GM03348 (cell line): ENCODE data around the gene SNX30.

ENCODE experiments used
- DNase-seq: peaks from one replicate; pipeline ENCODE4 v3.0.0; 2012; ENCODE audit warnings: low spot score

Gene SNX30

GRCh38 chr9:112858625-112859147 is 108.1 kb downstream of the SNX30 start:
- DNase-seq = peak; percentile 24

- DNase-seq = no peak
Observed at GRCh38 chr9:112860451-112860850, 109.9 kb downstream of the SNX30 start.

DNA sequence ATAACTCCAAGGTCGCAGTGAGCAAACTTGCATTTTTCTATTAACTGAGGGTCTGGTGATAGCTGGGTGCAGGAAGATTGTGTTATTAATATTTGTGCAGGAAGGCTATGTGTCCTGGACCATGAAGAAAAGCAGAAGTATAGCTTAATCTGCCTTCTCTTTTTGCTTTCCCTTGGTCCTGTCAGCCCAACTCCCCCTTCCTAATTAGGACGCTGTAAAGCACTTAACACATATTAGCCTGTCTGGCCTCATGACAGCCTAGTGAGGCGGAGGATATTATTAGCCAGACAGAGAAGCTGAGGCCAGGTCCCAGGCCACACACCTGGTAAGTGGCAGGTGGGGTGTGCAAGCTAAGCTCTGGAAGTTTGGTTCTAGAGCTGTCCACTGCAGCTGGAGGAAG is 110.6 kb downstream of the SNX30 start:
- DNase-seq = no peak

DNA sequence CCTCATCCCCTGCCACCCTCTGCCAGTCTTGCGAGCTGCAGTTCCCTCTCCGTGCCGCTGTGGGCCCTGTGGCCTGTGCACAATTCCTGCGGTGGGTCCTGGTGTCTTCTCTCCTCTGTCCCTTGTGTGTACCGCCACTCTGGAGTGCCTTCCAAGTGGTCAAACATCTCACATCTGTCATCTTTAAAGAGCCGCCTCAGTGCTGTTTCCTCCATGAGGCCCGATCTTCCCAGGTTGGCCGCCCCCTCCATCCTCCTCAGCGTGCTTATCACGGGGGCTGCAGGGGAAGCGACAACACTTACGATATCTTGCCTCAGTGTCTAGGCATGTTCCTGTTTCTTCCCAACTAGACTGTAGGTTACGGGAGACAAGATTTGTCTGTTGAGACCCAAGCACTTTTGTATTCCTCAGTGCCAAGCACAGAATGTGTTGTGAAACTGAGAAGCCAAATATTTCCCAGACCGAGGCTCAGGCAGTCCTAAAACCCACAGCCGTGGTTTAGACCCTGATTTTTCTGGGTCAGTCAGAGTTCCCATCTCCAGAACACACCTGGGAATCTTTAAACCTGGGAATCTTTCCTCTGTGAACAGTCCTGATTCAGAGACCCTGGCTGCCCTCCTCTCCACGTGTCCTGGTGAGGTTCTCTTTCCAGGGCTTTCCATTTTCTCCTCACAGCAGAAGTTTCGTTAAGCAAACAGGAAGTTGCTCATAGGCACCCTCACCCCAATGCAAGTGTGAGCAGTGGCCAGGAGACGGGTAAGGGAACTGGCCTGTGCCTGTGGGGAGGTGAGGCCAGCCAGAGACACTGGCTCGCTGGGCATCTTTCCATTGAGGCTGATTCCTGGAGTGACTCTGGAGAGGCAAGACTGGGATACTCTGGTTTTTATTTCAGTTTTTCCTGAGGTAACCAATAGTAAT is 111.3 kb downstream of the SNX30 start:
- no peak for DNase-seq

DNA sequence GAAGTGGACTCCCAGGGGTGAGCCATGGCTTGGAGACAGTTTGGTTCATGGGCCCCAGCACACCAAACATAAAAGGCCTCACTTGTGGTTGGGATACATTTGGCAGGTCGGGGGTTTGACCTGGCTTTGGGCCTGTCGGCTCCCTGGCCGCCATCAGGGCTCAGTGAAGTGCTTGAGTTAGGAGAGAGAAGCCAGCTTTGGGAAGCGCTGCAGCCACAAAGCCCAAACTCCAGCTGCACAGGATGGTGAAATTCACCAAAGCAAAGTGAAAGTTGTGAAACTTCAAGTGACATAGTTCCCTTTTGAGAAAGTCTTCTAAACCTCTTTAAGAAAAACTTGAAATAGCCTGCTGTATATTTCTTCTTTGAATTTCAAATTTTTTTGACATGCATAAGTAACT is 112.7 kb downstream of the SNX30 start:
- peak; percentile 42 for DNase-seq

DNA sequence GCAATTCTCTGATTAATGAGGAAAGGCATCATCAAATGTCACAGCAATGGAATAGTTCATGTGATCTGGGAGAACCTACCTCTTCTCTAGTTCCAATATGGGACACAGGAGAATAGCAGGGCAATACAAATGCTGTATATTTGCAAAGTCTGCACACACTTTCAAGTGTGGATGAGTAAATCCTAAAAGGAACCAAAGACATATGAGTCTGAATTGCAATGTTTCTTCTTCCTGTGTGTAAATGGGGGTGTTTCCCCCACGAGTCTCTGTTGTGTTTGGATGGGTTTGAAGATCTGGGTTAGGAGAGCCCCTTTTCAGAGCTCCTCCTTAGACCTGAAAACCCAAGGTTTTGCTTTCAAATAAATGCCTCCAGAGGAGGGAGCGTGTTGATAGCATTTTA is 113.2 kb downstream of the SNX30 start:
- DNase-seq = no peak

DNA sequence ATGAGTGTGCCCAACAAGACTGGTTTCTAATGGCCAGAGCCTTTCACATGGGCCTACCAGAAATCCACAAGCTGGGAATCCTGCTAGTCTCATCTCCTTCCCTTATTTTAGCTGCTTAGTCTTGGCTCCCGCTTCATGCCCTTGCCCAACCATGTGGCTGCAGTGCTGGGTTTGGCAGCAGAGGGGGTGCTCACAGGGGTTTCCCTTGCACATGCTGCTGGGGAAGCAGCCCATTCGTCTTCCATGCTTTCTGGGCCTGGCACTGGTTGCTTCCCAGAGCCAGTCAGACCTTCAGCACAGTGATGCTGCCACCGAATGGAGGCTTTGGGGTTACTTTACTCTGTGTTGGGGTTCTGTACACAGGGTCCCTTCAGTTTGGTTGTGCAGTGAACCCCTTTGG is 113.8 kb downstream of the SNX30 start:
- DNase-seq = no peak

GRCh38 chr9:112864982-112865381 is 114.4 kb downstream of the SNX30 start:
- no peak for DNase-seq

- no peak for DNase-seq
Observed at GRCh38 chr9:112866662-112867274, 116.2 kb downstream of the SNX30 start.

GRCh38 chr9:112867275-112867991 is 116.9 kb downstream of the SNX30 start:
- peak; percentile 83 for DNase-seq

GRCh38 chr9:112868461-112868860 is 117.9 kb downstream of the SNX30 start:
- no peak for DNase-seq

DNA sequence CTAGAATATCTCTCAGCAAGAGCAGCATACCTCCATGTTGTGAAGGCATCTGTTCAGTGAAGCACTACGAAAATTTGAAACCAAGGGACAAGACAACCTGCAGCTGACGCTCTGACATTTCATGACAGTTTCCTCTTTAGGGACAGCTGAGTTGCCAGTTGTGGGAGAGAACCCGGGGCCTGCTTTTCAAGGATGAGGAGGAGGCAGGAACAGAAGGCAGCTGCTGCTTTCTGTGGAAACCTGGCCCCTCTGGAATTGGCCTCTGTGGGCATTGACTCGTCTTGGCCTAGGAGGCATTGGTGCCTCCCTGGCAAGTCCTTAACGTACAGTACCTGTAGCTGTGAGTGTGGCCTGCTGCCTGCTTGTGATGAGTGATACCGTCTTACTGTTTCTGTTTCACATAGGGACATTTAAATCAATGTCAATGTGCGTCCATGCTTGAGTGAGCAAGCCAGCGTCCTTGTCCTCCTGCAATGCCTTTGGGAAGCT is 118.5 kb downstream of the SNX30 start:
- no peak for DNase-seq

- DNase-seq = no peak
Observed at GRCh38 chr9:112869917-112870316, 119.4 kb downstream of the SNX30 start.

DNA sequence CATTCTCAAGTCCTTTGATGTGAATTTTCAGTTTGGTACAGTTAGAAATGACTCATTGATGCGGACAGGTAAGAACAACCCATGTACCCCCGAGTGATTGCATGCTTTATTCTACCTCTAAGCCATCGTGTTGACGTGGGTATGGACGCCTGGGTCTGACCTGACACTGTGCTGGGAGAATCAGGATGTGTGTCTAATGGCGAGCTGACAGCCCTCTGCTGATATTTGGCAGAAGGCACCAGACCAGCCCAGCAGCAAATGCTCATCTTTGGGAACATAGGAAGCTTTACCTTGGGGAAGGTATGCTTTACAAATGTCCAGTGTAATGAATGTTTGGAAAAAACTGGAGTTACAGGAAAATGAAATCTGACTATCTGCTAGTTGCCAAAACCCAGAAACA is 120.0 kb downstream of the SNX30 start:
- DNase-seq = no peak

- no peak for DNase-seq
Observed at GRCh38 chr9:112872019-112872418, 121.5 kb downstream of the SNX30 start.

DNA sequence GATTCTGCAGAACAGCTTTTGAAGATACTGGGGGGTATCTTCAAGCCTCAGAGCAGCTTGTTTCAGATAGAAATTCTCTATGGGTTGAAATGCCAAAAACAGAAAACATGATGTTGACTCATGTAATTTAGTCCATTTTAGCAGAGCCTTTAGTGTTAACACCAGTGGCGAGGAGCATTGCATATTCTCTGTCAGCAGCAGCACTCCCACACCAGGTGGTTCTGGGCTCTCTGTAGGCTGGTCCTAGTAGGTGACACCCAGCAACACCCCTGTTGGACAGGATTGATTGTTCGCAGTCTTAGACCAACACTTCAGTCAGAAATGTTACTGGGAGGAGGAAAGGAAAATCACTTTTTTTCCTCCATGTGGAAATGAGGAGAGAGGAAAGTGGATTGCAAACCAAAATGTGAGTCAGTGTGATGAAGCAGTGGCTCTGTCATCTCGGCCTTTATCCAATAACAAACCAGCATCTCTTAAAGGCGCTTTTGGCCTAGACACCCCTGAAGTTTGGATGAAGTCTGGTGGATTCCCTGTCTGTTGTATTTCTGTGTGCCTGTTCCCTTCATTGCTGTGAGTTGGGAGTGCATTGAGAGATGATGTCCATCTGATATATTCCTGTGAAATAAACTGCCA is 123.3 kb downstream of the SNX30 start:
- DNase-seq = peak; percentile 21

GRCh38 chr9:112878752-112879151 is 128.2 kb downstream of the SNX30 start:
- no peak for DNase-seq

GRCh38 chr9:112880650-112881049 is 130.1 kb downstream of the SNX30 start:
- DNase-seq = no peak

GRCh38 chr9:112881331-112881730 is 130.8 kb downstream of the SNX30 start:
- DNase-seq = no peak

- peak; percentile 57 for DNase-seq
Observed at GRCh38 chr9:112884101-112884500, 133.5 kb downstream of the SNX30 start.

DNA sequence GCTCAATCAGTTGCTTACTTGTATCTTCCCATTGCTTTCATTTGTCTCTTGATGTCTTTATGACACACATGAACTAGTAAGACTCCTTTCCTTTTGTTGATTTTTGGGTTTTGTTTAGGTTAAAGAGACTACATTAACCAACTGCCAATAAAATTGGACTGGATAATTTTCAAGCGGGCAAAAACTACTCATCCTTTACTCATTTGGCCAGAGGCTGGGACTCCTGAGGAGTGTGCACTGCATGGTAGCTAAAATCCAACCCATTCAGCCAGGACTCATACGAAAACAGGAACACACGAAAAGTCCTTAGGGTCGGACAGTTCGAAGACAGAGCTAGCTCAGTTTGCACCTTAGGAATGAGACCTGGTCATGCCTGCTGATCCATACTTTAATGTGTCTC is 134.2 kb downstream of the SNX30 start:
- no peak for DNase-seq

- no peak for DNase-seq
Observed at GRCh38 chr9:112885324-112885723, 134.8 kb downstream of the SNX30 start.
